Fibroblast of lung (primary cell): ENCODE data around the gene NFKBIE.

ENCODE experiments used
- EZH2 ChIP-seq: IDR thresholded peaks from 2 replicates; pipeline ENCODE4 v1.5.1; 2012; ENCODE audit warnings: low read length, control low read depth, mild to moderate bottlenecking; ENCODE audit errors: missing control alignments
- TF ChIP-seq, protein P1 (sequence below), 2 donors: IDR thresholded peaks in 1 of 2; conservative IDR thresholded peaks in 1 of 2; 1 replicate in 1 of 2; 2 replicates in 1 of 2; pipeline ENCODE4 v1.5.1; 2011 to 2012; ENCODE audit warnings: low read length in 2 of 2, control low read depth in 1 of 2, inconsistent platforms in 1 of 2, low read depth in 1 of 2, mild to moderate bottlenecking in 1 of 2

DNA sequence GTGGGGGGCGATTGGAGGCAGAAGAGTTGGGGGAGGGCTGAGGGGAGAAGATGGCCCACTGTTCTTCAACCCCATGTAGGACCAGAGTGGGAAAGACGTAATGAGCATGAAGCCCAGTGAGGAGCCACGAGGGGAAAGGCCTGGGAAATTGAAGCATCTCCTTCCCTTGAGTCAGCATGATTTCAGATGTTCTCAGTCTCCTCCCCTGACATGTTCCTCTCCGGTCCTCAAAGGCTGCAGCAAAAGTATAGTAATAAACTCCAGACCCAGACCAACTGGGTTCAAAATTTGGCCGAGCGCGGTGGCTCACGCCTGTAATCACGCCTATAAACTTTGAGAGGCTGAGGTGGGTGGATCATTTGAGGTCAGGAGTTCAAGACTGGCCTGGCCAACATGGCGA, 1.9 kb upstream of the NFKBIE start:
- no peak for TF ChIP-seq EZH2
- TF ChIP-seq, protein P1, sequence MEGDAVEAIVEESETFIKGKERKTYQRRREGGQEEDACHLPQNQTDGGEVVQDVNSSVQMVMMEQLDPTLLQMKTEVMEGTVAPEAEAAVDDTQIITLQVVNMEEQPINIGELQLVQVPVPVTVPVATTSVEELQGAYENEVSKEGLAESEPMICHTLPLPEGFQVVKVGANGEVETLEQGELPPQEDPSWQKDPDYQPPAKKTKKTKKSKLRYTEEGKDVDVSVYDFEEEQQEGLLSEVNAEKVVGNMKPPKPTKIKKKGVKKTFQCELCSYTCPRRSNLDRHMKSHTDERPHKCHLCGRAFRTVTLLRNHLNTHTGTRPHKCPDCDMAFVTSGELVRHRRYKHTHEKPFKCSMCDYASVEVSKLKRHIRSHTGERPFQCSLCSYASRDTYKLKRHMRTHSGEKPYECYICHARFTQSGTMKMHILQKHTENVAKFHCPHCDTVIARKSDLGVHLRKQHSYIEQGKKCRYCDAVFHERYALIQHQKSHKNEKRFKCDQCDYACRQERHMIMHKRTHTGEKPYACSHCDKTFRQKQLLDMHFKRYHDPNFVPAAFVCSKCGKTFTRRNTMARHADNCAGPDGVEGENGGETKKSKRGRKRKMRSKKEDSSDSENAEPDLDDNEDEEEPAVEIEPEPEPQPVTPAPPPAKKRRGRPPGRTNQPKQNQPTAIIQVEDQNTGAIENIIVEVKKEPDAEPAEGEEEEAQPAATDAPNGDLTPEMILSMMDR (conservative IDR thresholded peaks at IDR 0.05 in 1 of 2, IDR thresholded peaks at IDR 0.05 in 1 of 2; ENCODE audit: low read depth in 1 of 2, low read length in 2 of 2) = no peak
